Spleen (tissue), 11 donors: ENCODE results near the gene FAM120AOS. TPM values are rescaled to one million over a fixed set of nuclear protein-coding genes. Genes with fewer than 3 reads are reported as not detected.
A peak's percentile ranks its signal among the peaks of the same experiment; 100 is the strongest.

Experiments
- DNase-seq: peaks from one replicate; pipeline ENCODE4 v3.0.0-alpha.2; 2020
- H3K27ac ChIP-seq, 8 donors: fragments of 200-600 bp; sonication (generic) in 7 of 8; 1 replicate in 4 of 8; 2 replicates in 4 of 8; pipeline versions ENCODE4 v1.5.0 to v1.8.0; 2016 to 2021; ENCODE audit warnings: inconsistent platforms in 4 of 8, mild to moderate bottlenecking in 4 of 8, moderate library complexity in 1 of 8
- H3K27me3 ChIP-seq, 7 donors: fragments of 200-600 bp; sonication (generic) in 6 of 7; replicated peaks in 1 of 7; 1 replicate in 4 of 7; 2 replicates in 3 of 7; pipeline versions ENCODE4 v1.5.0 to v1.8.0; 2016 to 2021; ENCODE audit warnings: inconsistent platforms in 3 of 7, mild to moderate bottlenecking in 1 of 7
- H3K36me3 ChIP-seq, 6 donors: fragments of 200-600 bp; sonication (generic) in 5 of 6; 1 replicate in 4 of 6; 2 replicates in 2 of 6; pipeline versions ENCODE4 v1.5.0 to v1.8.0; 2016 to 2021; ENCODE audit warnings: inconsistent platforms in 2 of 6
- H3K4me1 ChIP-seq, 6 donors: fragments of 200-600 bp; sonication (generic) in 5 of 6; 1 replicate in 3 of 6; 2 replicates in 3 of 6; pipeline versions ENCODE4 v1.5.0 to v1.8.0; 2016 to 2021; ENCODE audit warnings: inconsistent platforms in 3 of 6
- H3K4me3 ChIP-seq, 8 donors: fragments of 200-600 bp; sonication (generic) in 7 of 8; 1 replicate in 4 of 8; 2 replicates in 4 of 8; pipeline versions ENCODE4 v1.5.0 to v1.8.0; 2016 to 2021; ENCODE audit warnings: inconsistent platforms in 4 of 8, mild to moderate bottlenecking in 4 of 8, moderate library complexity in 2 of 8
- H3K9me3 ChIP-seq, 8 donors: fragments of 200-600 bp; sonication (generic) in 7 of 8; 1 replicate in 4 of 8; 2 replicates in 4 of 8; pipeline versions ENCODE4 v1.5.0 to v1.8.0; 2016 to 2021; ENCODE audit warnings: inconsistent platforms in 4 of 8
- CTCF ChIP-seq, 11 experiments: fragments of 200-600 bp in 7 of 11; fragments of 450-650 bp in 4 of 11; sonication (generic) in 4 of 11; IDR thresholded peaks in 8 of 11; conservative IDR thresholded peaks in 3 of 11; 1 replicate in 7 of 11; 2 replicates in 4 of 11; pipeline versions ENCODE4 v1.4.0 to v1.8.0; 2016 to 2021; ENCODE audit warnings: antibody characterized with exemption in 11 of 11, inconsistent platforms in 4 of 11, mild to moderate bottlenecking in 1 of 11
- POLR2A ChIP-seq, 3 donors: fragments of 450-650 bp; IDR thresholded peaks; one replicate each; pipeline ENCODE4 v1.5.1; 2017; ENCODE audit warnings: antibody characterized with exemption in 3 of 3, mild to moderate bottlenecking in 1 of 3
- POLR2AphosphoS5 ChIP-seq, 3 donors: sonication (generic); formaldehyde crosslinking; IDR thresholded peaks; one replicate each; pipeline ENCODE4 v1.5.1; 2017; ENCODE audit warnings: antibody characterized with exemption in 3 of 3
- WGBS, 5 donors: extraction: QIAGEN DNeasy Blood & Tissue Kit in 3 of 5; methylation state at CpG; one replicate each; pipeline versions ENCODE4 v1.1.5 to v1.1.7; 2013 to 2018; 5-methylcytosine and 5-hydroxymethylcytosine counted together
- intact Hi-C: fragments of 100-400 bp; cut with DNase I; formaldehyde crosslinking; loops from one replicate; pipeline ENCODE4 v1.15.0; 2023; ENCODE audit warnings: low total_unique reads
- polyA plus RNA-seq, 3 donors: library from polyadenylated mRNA; stranded (reverse); fragments of 200-250 nt; gene quantifications; one replicate each; pipeline ENCODE4 v1.2.1, GENCODE V29; 2013
- total RNA-seq, 7 donors: library from RNA; depleted of rRNA in 3 of 7; stranded (reverse); fragments of >200 nt in 3 of 7; fragmentation: NEBNext Ultra II Directional in 4 of 7; extraction: Animal tissue kit (Norgen Biotek cat#: 25700) in 4 of 7; gene quantifications; one replicate each; pipeline versions ENCODE4 v1.1.0 to v1.2.1, GENCODE V29; 2016 to 2021
- donor health status: healthy with polysubstance abuse.
- donor health status: DM: no; HTN: no; CAD: no; lungs with moderate emphysema.
- donor health status: DM: no; HTN: no; CAD: no.
- donor health status: Bipolar disorder and iron deficiency.
- donor health status: healthy.
- donor health status: DM: no; HTN: no; CAD: no.
- donor health status: DM: yes; HTN: yes; CAD: no.

The FAM120AOS gene
- total and polyA plus RNA-seq, 10 donors: 20.6 to 46.8 (median 36.2) TPM

DNA sequence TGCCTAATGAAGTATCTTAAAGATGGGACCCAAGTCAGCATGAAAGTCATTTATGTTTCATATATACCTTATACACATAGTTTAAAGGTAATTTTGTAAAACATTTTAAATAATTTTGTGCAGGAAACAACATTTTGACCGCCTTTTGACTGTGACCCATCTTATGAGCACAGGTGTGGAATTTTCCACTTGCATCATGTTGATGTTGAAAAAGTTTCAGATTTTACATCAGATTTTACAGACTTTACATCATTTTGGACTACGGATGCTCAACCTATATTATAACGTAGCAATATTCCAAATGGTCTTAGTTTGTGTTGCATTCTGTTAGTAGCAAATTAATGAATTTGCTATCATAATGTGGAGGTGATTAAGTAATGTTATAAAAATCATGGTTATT, 21.7 kb upstream of the FAM120AOS start:
- Histone ChIP-seq H3K9me3 (no peaks in the 10 kb centered on the region), H3K27me3 (no peaks in the 10 kb centered on the region), H3K4me3 (no peak overlapping the region), H3K27ac (no peak overlapping the region), H3K4me1 (peaks cover under 1 to 66% (median 15%) of the 10 kb centered on the region in 6 donors), H3K36me3 (peaks cover 0 to 84% (median 21%) of the 10 kb centered on the region in 6 donors)
- intact Hi-C loops: no loop called here
- no peak for DNase-seq
- WGBS, 5 donors: 80 to 95% (median 88%) methylated on average over 3 of the region's 3 CpGs
- TF ChIP-seq POLR2A (IDR thresholded peaks at IDR 0.05) (no peak), CTCF (IDR thresholded peaks at IDR 0.05 in 8 of 11, conservative IDR thresholded peaks at IDR 0.05 in 3 of 11) (no peak)

DNA sequence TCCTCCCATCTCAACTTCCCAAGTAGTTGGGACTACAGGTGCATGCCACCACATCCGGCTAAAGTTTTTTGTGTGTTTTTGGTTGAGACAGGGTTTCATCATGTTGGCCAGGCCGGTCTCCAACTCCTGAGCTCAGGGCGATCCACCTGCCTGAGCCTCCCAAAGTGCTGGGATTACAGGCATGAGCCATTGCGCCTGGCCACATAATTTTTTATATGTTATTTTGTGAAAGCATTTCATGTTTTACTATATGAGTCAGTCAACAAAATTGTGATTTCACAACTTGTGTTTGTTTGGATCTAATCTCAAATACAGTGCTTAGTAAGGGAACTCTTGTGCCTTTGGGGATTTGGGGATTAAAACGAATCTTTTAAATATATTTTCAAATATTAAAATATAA, 20.0 kb upstream of the FAM120AOS start:
- no peak overlapping the region for H3K4me3 ChIP-seq
- no peaks in the 10 kb centered on the region for H3K9me3 ChIP-seq
- H3K36me3 ChIP-seq: peaks cover 0 to 70% (median 21%) of the 10 kb centered on the region in 6 donors
- H3K27me3 ChIP-seq: no peaks in the 10 kb centered on the region
- intact Hi-C loops: no loop called here
- TF ChIP-seq CTCF (IDR thresholded peaks at IDR 0.05 in 8 of 11, conservative IDR thresholded peaks at IDR 0.05 in 3 of 11) (no peak), POLR2A (IDR thresholded peaks at IDR 0.05) (no peak), POLR2AphosphoS5 (IDR thresholded peaks at IDR 0.05) (no peak)
- peaks cover 8 to 74% (median 29%) of the 10 kb centered on the region in 6 donors for H3K4me1 ChIP-seq
- 85 to 96% (median 95%) methylated on average over 5 of the region's 5 CpGs for WGBS, 5 donors
- no peak for DNase-seq
- no peak overlapping the region for H3K27ac ChIP-seq

DNA sequence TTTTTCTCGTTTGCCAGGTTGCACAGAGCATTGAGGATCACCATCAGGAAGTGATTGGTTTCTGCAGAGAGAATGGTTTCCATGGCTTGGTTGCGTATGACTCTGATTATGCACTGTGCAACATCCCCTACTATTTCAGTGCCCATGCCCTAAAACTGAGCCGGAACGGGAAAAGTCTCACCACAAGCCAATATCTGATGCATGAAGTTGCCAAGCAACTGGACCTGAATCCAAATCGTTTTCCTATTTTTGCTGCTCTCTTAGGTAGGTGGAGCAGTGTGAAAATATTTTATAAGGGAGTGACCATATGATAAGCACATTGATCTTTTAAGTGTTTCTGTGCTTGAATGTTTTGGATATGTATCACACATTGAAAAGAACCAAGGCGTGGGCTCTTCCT, 17.7 kb upstream of the FAM120AOS start:
- peak overlapping the region in 1 of 8 donors; percentile 14 for H3K27ac ChIP-seq
- H3K4me3 ChIP-seq: no peak overlapping the region
- TF ChIP-seq POLR2A (IDR thresholded peaks at IDR 0.05) (no peak), POLR2AphosphoS5 (IDR thresholded peaks at IDR 0.05) (no peak), CTCF (IDR thresholded peaks at IDR 0.05 in 8 of 11, conservative IDR thresholded peaks at IDR 0.05 in 3 of 11) (no peak)
- DNase-seq: no peak
- WGBS, 5 donors: 65 to 87% (median 78%) methylated on average over 6 of the region's 6 CpGs
- H3K9me3 ChIP-seq: no peaks in the 10 kb centered on the region
- H3K27me3 ChIP-seq: no peaks in the 10 kb centered on the region
- peaks cover 20 to 75% (median 51%) of the 10 kb centered on the region in 6 donors for H3K4me1 ChIP-seq
- peaks cover 0 to 47% (median 12%) of the 10 kb centered on the region in 6 donors for H3K36me3 ChIP-seq
- intact Hi-C loops: no loop called here

GRCh38 chr9:93470391-93470790, 17.0 kb upstream of the FAM120AOS start:
- H3K4me1 ChIP-seq: peaks cover 22 to 75% (median 54%) of the 10 kb centered on the region in 6 donors
- H3K36me3 ChIP-seq: peaks cover 0 to 41% (median 11%) of the 10 kb centered on the region in 6 donors
- no peak for TF ChIP-seq POLR2AphosphoS5 (IDR thresholded peaks at IDR 0.05)
- TF ChIP-seq POLR2A (IDR thresholded peaks at IDR 0.05): no peak
- no peak for TF ChIP-seq CTCF (IDR thresholded peaks at IDR 0.05 in 8 of 11, conservative IDR thresholded peaks at IDR 0.05 in 3 of 11)
- no peak overlapping the region for H3K27ac ChIP-seq
- H3K9me3 ChIP-seq: no peaks in the 10 kb centered on the region
- intact Hi-C loops: no loop called here
- no peak overlapping the region for H3K4me3 ChIP-seq
- WGBS, 5 donors: 90 to 96% (median 93%) methylated on average over 5 of the region's 5 CpGs
- no peak for DNase-seq
- H3K27me3 ChIP-seq: no peaks in the 10 kb centered on the region
